B cell (primary cell): ENCODE results near the gene ADAMTSL4. TPM values are rescaled to one million over a fixed set of nuclear protein-coding genes. Genes with fewer than 3 reads are reported as not detected.
"Not testable (repeated sequence)": the region's sequence is repeated elsewhere in the genome, so short reads cannot be mapped to it uniquely, and the experiment has no call there.

ENCODE experiments used
- ATAC-seq: fragments of 200-7000 bp; cut with Tn5 transposase; one replicate; pipeline ENCODE4 v1.10.0; 2021; ENCODE audit warnings: low read depth, mild to moderate bottlenecking, moderate number of reproducible peaks, moderate library complexity
- CTCF ChIA-PET: fragments of 350-600 bp; sonication (Branson Sonifier 250); formaldehyde crosslinking; loops from one replicate; lab custom pipeline; 2021; ENCODE audit warnings: antibody characterized with exemption, inconsistent platforms; lab: Charles Lee
- POLR2A ChIA-PET: fragments of 350-600 bp; sonication (Branson Sonifier 250); formaldehyde crosslinking; loops from one replicate; lab custom pipeline; 2021; ENCODE audit warnings: antibody characterized with exemption; lab: Charles Lee
- DNase-seq: peaks from one replicate; pipeline ENCODE4 v3.0.0; 2013
- H2AFZ ChIP-seq: 2 replicates; pipeline ENCODE4 v1.6.1; 2012; ENCODE audit warnings: mild to moderate bottlenecking, low read depth, low read length; ENCODE audit not compliant: insufficient read depth, poor library complexity, severe bottlenecking
- H3K27ac ChIP-seq, 2 donors: 1 replicate in 1 of 2; 2 replicates in 1 of 2; pipeline ENCODE4 v1.5.1; 2012 to 2013; ENCODE audit warnings: low read length in 2 of 2, mild to moderate bottlenecking in 2 of 2, moderate library complexity in 1 of 2
- H3K27me3 ChIP-seq, 4 experiments: fragments of 200-600 bp in 1 of 4; sonication (generic) in 1 of 4; replicated peaks in 1 of 4; 1 replicate in 2 of 4; 2 replicates in 2 of 4; pipeline versions ENCODE4 v1.6.1 to v1.7.0; 2013 to 2016; ENCODE audit warnings: low read length in 3 of 4, mild to moderate bottlenecking in 2 of 4, mixed read lengths in 1 of 4, moderate library complexity in 1 of 4; ENCODE audit not compliant: insufficient read depth in 4 of 4, control insufficient read depth in 3 of 4; ENCODE audit errors: control extremely low read depth in 1 of 4
- H3K36me3 ChIP-seq, 2 experiments: replicated peaks in 1 of 2; 1 replicate in 1 of 2; 2 replicates in 1 of 2; pipeline versions ENCODE4 v1.6.1 to v1.7.1; 2013; ENCODE audit warnings: low read length in 1 of 2; ENCODE audit not compliant: insufficient read depth in 2 of 2, control insufficient read depth in 1 of 2; ENCODE audit errors: control extremely low read depth in 1 of 2, extremely low read depth in 1 of 2
- H3K4me1 ChIP-seq, 2 donors: fragments of 200-600 bp in 1 of 2; sonication (generic) in 1 of 2; 1 replicate in 1 of 2; 2 replicates in 1 of 2; pipeline versions ENCODE4 v1.5.1 to v1.6.1; 2013 to 2017; ENCODE audit warnings: low read length in 2 of 2; ENCODE audit not compliant: control insufficient read depth in 2 of 2, insufficient read depth in 2 of 2
- H3K4me2 ChIP-seq: replicated peaks from 2 replicates; pipeline ENCODE3; 2012; ENCODE audit warnings: mild to moderate bottlenecking, low read depth, low read length; ENCODE audit not compliant: poor library complexity, severe bottlenecking
- H3K4me3 ChIP-seq, 5 experiments: fragments of 200-600 bp in 1 of 5; sonication (generic) in 1 of 5; 1 replicate in 3 of 5; 2 replicates in 2 of 5; pipeline versions ENCODE4 v1.5.1 to v1.7.0; 2011 to 2016; ENCODE audit warnings: low read length in 4 of 5, mild to moderate bottlenecking in 4 of 5, low read depth in 2 of 5, control low read depth in 1 of 5, moderate library complexity in 1 of 5; ENCODE audit not compliant: insufficient read depth in 1 of 5; ENCODE audit errors: control extremely low read depth in 1 of 5, extremely low read depth in 1 of 5
- H3K79me2 ChIP-seq: fragments of 200-600 bp; sonication (generic); one replicate; pipeline ENCODE4 v1.6.0; 2016; ENCODE audit warnings: low read length; ENCODE audit not compliant: control insufficient read depth, insufficient read depth
- H3K9ac ChIP-seq: fragments of 200-600 bp; sonication (generic); 2 replicates; pipeline ENCODE4 v1.6.1; 2017; ENCODE audit warnings: mild to moderate bottlenecking, low read length, moderate library complexity
- H3K9me3 ChIP-seq, 3 donors: one replicate each; pipeline versions ENCODE4 v1.6.1 to v1.7.1; 2013; ENCODE audit warnings: low read length in 2 of 3; ENCODE audit not compliant: control insufficient read depth in 2 of 3, insufficient read depth in 1 of 3; ENCODE audit errors: control extremely low read depth in 1 of 3
- H4K20me1 ChIP-seq: 2 replicates; pipeline ENCODE4 v1.6.0; 2012; ENCODE audit warnings: mild to moderate bottlenecking, low read length; ENCODE audit not compliant: insufficient read depth, control insufficient read depth, poor library complexity, severe bottlenecking
- H3K27ac Mint-ChIP-seq: one replicate; pipeline ENCODE4 v1.8.0; 2021; ENCODE audit warnings: mixed read lengths
- H3K27me3 Mint-ChIP-seq: one replicate; pipeline ENCODE4 v1.8.0; 2021; ENCODE audit warnings: mixed read lengths
- H3K4me1 Mint-ChIP-seq: one replicate; pipeline ENCODE4 v1.8.0; 2021; ENCODE audit warnings: mixed read lengths
- H3K4me3 Mint-ChIP-seq: one replicate; pipeline ENCODE4 v1.8.0; 2021; ENCODE audit warnings: mixed read lengths
- H3K9me3 Mint-ChIP-seq: one replicate; pipeline ENCODE4 v1.8.0; 2022; ENCODE audit warnings: mixed read lengths; ENCODE audit not compliant: insufficient read depth
- EZH2 ChIP-seq: IDR thresholded peaks from 2 replicates; pipeline ENCODE4 v1.6.1; 2012; ENCODE audit warnings: borderline replicate concordance, low read depth, mild to moderate bottlenecking, moderate library complexity, low read length; ENCODE audit not compliant: insufficient read depth, poor library complexity, severe bottlenecking
- WGBS: methylation state at CpG from one replicate; pipeline ENCODE4 v1.1.5; 2013; ENCODE audit warnings: missing lambda C conversion rate; ENCODE audit not compliant: insufficient coverage; 5-methylcytosine and 5-hydroxymethylcytosine counted together
- intact Hi-C: fragments of 100-400 bp; cut with micrococcal nuclease; formaldehyde crosslinking; loops from one replicate; pipeline ENCODE4 v1.10.0; 2022
- polyA plus RNA-seq: library from polyadenylated mRNA; depleted of rRNA; stranded (reverse); fragments of >200 nt; gene quantifications from 2 replicates; pipeline ENCODE4 v1.2.3, GENCODE V29; 2012
- total RNA-seq, 2 donors: library from RNA; stranded (reverse); fragments of 120-200 nt in 1 of 2; gene quantifications; 1 replicate in 1 of 2; 2 replicates in 1 of 2; pipeline versions ENCODE4 v1.2.3 to v1.2.4, GENCODE V29; 2013 to 2022
- TF ChIP-seq, protein P1 (sequence below): fragments of 200-600 bp; IDR thresholded peaks from one replicate; pipeline ENCODE4 v1.8.0; 2022; ENCODE audit warnings: antibody characterized with exemption, mild to moderate bottlenecking

Gene ADAMTSL4
- total and polyA plus RNA-seq, 2 donors (not counting 1 experiment from before 2014, with no cell fraction given) = 0.70 TPM; not detected in 1

DNA sequence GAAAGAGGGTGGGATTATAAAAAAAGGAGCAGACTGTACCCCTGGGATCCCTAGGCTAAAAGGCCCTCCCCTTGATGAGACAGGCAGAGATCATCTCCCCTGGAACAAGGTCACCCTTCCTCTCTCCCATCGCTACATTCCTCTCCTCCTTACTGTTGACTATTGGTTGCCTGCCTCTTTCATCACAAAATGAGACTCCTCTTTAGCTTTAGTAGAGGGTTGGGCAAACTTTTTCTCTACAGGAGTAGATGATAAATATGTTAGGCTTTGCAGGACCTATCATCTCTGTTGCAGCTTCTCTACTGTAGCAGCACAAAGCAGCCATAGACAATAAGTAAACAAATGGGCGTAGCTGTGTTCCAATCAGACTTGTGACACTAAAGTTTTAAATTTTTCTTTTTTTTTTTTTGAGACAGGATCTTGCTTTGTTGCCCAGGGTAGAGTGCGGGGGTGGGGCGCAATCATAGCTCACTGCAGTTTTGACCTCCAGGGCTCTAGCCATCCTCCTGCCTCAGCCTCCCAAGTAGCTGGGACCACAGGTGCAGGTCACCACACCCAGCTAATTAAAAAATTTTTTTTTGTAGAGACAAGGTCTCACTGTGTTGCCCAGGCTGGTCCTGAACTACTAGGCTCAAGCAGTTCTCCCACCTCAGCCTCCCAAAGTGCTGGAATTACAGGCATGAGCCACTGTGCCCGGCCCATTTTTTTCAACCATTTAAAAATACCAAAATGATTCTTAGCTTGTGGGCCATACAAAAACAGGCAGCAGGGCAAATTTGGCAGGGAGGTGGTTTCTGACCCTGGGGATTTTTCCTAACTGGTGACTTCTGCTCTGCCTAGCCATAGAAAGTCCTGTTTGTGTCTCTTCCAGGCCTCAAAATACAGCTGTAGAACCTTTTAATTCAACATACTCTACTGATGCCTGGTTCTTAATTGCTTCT lies 15.1 kb downstream of the ADAMTSL4 start:
- H3K4me2 ChIP-seq = peak overlapping the region; percentile 90
- H3K4me3 Mint-ChIP-seq = peak overlapping the region; percentile 99
- ChIA-PET POLR2A (interaction anchor here (0.6 to 10.3 kb wide), 8 partner anchors 11 to 392 kb away, joined by 3 to 371 read pairs (median 12); partner anchors contain the start of genes ENSA and MCL1), CTCF (interaction anchor here (0.7 to 14.8 kb wide), 9 partner anchors 13 to 264 kb away, joined by 3 to 661 read pairs (median 3); partner anchors contain the start of genes ENSA, FALEC and MCL1)
- H3K9ac ChIP-seq = peak overlapping the region; percentile 62
- H3K9me3 Mint-ChIP-seq = no peaks in the 10 kb centered on the region
- peaks cover 3% of the 10 kb centered on the region for H4K20me1 ChIP-seq
- H3K27ac Mint-ChIP-seq = peak overlapping the region; percentile 98
- H3K4me1 Mint-ChIP-seq = peaks cover 80% of the 10 kb centered on the region
- H2AFZ ChIP-seq = peak overlapping the region; percentile 4
- WGBS = no CpG with 5 or more reads among the region's 5 CpGs
- TF ChIP-seq EZH2 = no peak
- TF ChIP-seq, protein P1, sequence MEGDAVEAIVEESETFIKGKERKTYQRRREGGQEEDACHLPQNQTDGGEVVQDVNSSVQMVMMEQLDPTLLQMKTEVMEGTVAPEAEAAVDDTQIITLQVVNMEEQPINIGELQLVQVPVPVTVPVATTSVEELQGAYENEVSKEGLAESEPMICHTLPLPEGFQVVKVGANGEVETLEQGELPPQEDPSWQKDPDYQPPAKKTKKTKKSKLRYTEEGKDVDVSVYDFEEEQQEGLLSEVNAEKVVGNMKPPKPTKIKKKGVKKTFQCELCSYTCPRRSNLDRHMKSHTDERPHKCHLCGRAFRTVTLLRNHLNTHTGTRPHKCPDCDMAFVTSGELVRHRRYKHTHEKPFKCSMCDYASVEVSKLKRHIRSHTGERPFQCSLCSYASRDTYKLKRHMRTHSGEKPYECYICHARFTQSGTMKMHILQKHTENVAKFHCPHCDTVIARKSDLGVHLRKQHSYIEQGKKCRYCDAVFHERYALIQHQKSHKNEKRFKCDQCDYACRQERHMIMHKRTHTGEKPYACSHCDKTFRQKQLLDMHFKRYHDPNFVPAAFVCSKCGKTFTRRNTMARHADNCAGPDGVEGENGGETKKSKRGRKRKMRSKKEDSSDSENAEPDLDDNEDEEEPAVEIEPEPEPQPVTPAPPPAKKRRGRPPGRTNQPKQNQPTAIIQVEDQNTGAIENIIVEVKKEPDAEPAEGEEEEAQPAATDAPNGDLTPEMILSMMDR = no peak
- H3K9me3 ChIP-seq = no peaks in the 10 kb centered on the region
- H3K79me2 ChIP-seq = peaks cover 39% of the 10 kb centered on the region
- H3K4me3 ChIP-seq = peak overlapping the region in 4 of 5 experiments; percentile 63 to 89 (median 82)
- no peaks in the 10 kb centered on the region for H3K27me3 ChIP-seq
- H3K27ac ChIP-seq = peak overlapping the region; percentile 96 to 99
- intact Hi-C loops = loop anchor here (5.0 kb wide), 3 partner anchors 203 to 443 kb away; partner anchors contain the start of genes ARNT, CTSS, MINDY1 and PRUNE1
- peaks cover 0 to under 1% of the 10 kb centered on the region in 2 experiments for H3K36me3 ChIP-seq
- H3K27me3 Mint-ChIP-seq = no peaks in the 10 kb centered on the region
- ATAC-seq (no peak), DNase-seq (peak; percentile 35)
- H3K4me1 ChIP-seq = peaks cover 77 to 91% of the 10 kb centered on the region in 2 donors

DNA sequence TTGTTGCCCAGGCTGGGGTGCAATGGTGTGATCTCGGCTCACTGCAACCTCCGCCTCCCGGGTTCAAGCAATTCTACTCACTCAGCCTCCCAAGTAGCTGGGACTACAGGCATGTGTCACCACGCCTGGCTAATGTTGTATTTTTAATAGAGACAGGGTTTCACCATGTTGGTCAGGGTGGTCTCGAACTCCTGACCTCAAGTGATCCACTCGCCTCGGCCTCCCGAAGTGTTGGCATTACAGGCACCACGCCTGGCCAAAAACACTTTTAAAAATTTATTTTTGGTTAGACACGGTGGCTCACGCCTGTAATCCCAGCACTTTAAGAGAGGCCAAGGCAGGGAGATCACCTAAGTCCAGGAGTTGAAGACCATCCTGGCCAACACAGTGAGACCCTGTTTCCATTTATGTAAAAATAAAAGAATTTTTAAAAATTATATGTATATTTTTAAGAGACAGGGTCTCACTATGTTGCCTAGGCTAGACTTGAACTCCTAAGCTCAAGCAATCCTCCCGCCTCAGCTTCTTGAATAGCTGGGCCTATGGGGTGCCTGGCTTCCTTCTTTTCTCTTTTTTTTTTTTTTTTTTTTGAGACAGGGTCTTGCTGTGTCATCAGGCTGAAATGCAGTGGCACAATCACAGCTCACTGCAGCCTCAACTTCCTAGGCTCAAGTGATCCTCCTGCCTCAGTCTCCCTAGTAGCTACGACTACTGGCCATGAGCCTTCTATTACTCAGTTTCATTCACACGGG lies 16.2 kb downstream of the ADAMTSL4 start:
- Mint-ChIP-seq H3K27ac (peak overlapping the region; percentile 98), H3K4me1 (peaks cover 84% of the 10 kb centered on the region), H3K4me3 (peak overlapping the region; percentile 99)
- Histone ChIP-seq H3K4me2 (peak overlapping the region; percentile 90), H3K9ac (peak overlapping the region; percentile 62), H3K4me1 (peaks cover 82 to 93% of the 10 kb centered on the region in 2 donors), H3K79me2 (peaks cover 36% of the 10 kb centered on the region), H3K27ac (peak overlapping the region; percentile 96 to 99)
- CTCF ChIA-PET = interaction anchor here (0.9 to 14.8 kb wide), 5 partner anchors 11 to 357 kb away, joined by 3 to 661 read pairs (median 3); partner anchors contain the start of genes ENSA and MCL1
- H3K36me3 ChIP-seq, H2AFZ ChIP-seq, H3K9me3 ChIP-seq, intact Hi-C loops, H3K27me3 Mint-ChIP-seq, H3K9me3 Mint-ChIP-seq, H4K20me1 ChIP-seq, ATAC-seq, H3K4me3 ChIP-seq, H3K27me3 ChIP-seq: not testable (repeated sequence)
- 93% methylated on average over 5 of the region's 14 CpGs for WGBS
- POLR2A ChIA-PET = interaction anchor here (0.6 to 10.3 kb wide), 5 partner anchors 10 to 393 kb away, joined by 3 to 371 read pairs (median 6); partner anchors contain the start of genes ENSA and MCL1
- peak; percentile 8 for DNase-seq
